Kidney (tissue), 14 donors: ENCODE data around the gene STXBP5. TPM values are rescaled to one million over a fixed set of nuclear protein-coding genes. Genes with fewer than 3 reads are reported as not detected.

Experiments
- DNase-seq, 5 donors: peaks; one replicate each; pipeline ENCODE4 v3.0.0-alpha.2; 2013 to 2020
- FAIRE-seq: peaks from 2 replicates; lab custom pipeline; 2012; peaks lifted over from hg19 to GRCh38; lab: Jason Lieb, UNC
- H3K27ac ChIP-seq, 2 donors: one replicate each; pipeline ENCODE4 v1.7.0; 2013; ENCODE audit warnings: low read depth in 2 of 2, low read length in 2 of 2, inconsistent platforms in 1 of 2
- H3K27me3 ChIP-seq: one replicate; pipeline ENCODE4 v1.7.1; 2013; ENCODE audit warnings: low read length, inconsistent platforms; ENCODE audit not compliant: control insufficient read depth, insufficient read depth
- H3K36me3 ChIP-seq, 3 donors: one replicate each; pipeline versions ENCODE4 v1.7.0 to v1.7.1; 2013; ENCODE audit warnings: low read length in 3 of 3, control low read depth in 1 of 3, inconsistent platforms in 1 of 3; ENCODE audit not compliant: insufficient read depth in 3 of 3, control insufficient read depth in 2 of 3
- H3K4me1 ChIP-seq, 3 donors: one replicate each; pipeline versions ENCODE4 v1.7.0 to v1.7.1; 2013; ENCODE audit warnings: low read length in 3 of 3, inconsistent platforms in 1 of 3, low read depth in 1 of 3; ENCODE audit not compliant: control insufficient read depth in 2 of 3, insufficient read depth in 2 of 3
- H3K4me3 ChIP-seq, 3 donors: one replicate each; pipeline versions ENCODE4 v1.7.0 to v1.8.1; 2013; ENCODE audit warnings: low read length in 3 of 3, control low read depth in 1 of 3, inconsistent platforms in 1 of 3
- H3K9ac ChIP-seq, 3 donors: one replicate each; pipeline versions ENCODE4 v1.7.0 to v1.7.1; 2013; ENCODE audit warnings: low read length in 3 of 3, control low read depth in 1 of 3, inconsistent platforms in 1 of 3
- H3K9me3 ChIP-seq, 3 donors: one replicate each; pipeline versions ENCODE4 v1.7.0 to v1.7.1; 2013; ENCODE audit warnings: low read length in 3 of 3, control low read depth in 1 of 3, inconsistent platforms in 1 of 3; ENCODE audit not compliant: control insufficient read depth in 2 of 3, insufficient read depth in 1 of 3
- CTCF ChIP-seq: IDR thresholded peaks from 3 replicates; pipeline ENCODE4 v1.5.1; 2012; ENCODE audit warnings: mild to moderate bottlenecking, moderate library complexity, borderline replicate concordance; ENCODE audit not compliant: insufficient read depth; ENCODE audit errors: extremely low read depth
- intact Hi-C: fragments of 100-400 bp; cut with DNase I; formaldehyde crosslinking; loops from one replicate; pipeline ENCODE4 v1.11.1; 2022
- polyA plus RNA-seq: library from polyadenylated mRNA; stranded (reverse); fragments of 350-450 nt; fragmentation: Illumina TruSeq; extraction: RNeasy Lipid Tissue Mini Kit (QIAGEN cat#74804); gene quantifications from one replicate; pipeline ENCODE4 v1.2.3, GENCODE V29; 2014; ENCODE audit warnings: low read depth, low replicate concordance; ENCODE audit not compliant: insufficient read depth
- total RNA-seq: library from RNA; stranded (reverse); fragmentation: NEBNext Ultra II Directional; extraction: Animal tissue kit (Norgen Biotek cat#: 25700); gene quantifications from one replicate; pipeline ENCODE4 v1.2.1, GENCODE V29; 2021
- donor health status: control.
- donor health status: control.
- donor health status: control.
- donor health status: control.
- donor health status: control.
- donor health status: DM: yes; HTN: yes; CAD: no.
- donor health status: Normal renal cell carcinoma (clear cell type).

The STXBP5 gene
- total and polyA plus RNA-seq, 2 donors from 2014 or later = 2.0 to 13.6 TPM

GRCh38 chr6:147274012-147274411 lies 69.8 kb downstream of the STXBP5 start:
- Histone ChIP-seq H3K4me3 (no peak overlapping the region), H3K27ac (no peak overlapping the region), H3K9ac (no peak overlapping the region), H3K27me3 (no peaks in the 10 kb centered on the region), H3K36me3 (no peaks in the 10 kb centered on the region), H3K9me3 (no peaks in the 10 kb centered on the region), H3K4me1 (no peaks in the 10 kb centered on the region)
- FAIRE-seq (no peak), DNase-seq (no peak)
- intact Hi-C loops = no loop called here
- TF ChIP-seq CTCF = no peak

DNA sequence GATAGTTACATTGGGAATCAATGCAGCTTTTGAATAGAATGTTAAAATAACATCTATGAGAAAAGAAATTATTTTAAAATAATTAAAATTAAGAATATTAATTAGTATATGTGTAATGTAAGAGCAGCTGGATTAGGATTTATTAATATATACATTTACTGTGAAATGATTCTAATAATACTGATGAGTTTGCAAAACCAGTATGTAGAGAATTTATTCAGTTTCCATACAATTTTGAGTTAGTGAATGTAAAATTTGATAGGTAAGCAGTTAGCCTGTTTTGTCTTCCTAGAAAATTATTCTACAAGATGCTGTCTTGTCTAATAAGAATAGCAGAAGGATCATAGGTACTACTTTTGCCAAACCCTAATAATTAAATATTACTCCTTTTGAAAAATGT lies 70.6 kb downstream of the STXBP5 start:
- TF ChIP-seq CTCF = no peak
- Histone ChIP-seq H3K9me3 (no peaks in the 10 kb centered on the region), H3K4me1 (no peaks in the 10 kb centered on the region), H3K27me3 (no peaks in the 10 kb centered on the region), H3K9ac (no peak overlapping the region), H3K36me3 (no peaks in the 10 kb centered on the region), H3K27ac (no peak overlapping the region), H3K4me3 (no peak overlapping the region)
- DNase-seq = no peak
- peak; percentile 90 for FAIRE-seq
- intact Hi-C loops = no loop called here

GRCh38 chr6:147278891-147279290 lies 74.7 kb downstream of the STXBP5 start:
- H3K4me3 ChIP-seq = no peak overlapping the region
- no peaks in the 10 kb centered on the region for H3K36me3 ChIP-seq
- H3K9ac ChIP-seq = no peak overlapping the region
- TF ChIP-seq CTCF = no peak
- H3K27ac ChIP-seq = no peak overlapping the region
- no peak for FAIRE-seq
- intact Hi-C loops = no loop called here
- no peaks in the 10 kb centered on the region for H3K27me3 ChIP-seq
- H3K4me1 ChIP-seq = no peaks in the 10 kb centered on the region
- H3K9me3 ChIP-seq = no peaks in the 10 kb centered on the region
- DNase-seq = no peak

DNA sequence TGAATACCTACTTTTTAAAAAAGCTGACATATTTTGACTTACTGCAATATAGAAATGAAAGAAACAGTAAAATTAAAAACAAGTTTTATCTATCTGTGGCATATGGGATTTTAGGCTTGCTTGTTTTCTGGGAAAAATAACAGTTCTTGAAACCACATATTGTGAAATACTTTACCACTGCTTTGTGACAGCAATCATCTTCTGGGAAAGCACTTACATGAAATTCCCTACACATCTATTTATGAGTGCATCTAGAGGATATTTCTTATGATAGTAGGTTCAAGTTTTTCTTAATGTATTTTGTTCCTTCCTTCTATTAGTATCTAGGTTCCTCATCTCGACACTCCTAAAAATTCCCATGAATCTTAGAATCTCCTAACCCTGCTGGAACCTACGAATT lies 75.2 kb downstream of the STXBP5 start:
- no peak for TF ChIP-seq CTCF
- no peak for DNase-seq
- H3K4me1 ChIP-seq = peaks cover 0 to under 1% (median 0%) of the 10 kb centered on the region in 3 donors
- H3K9ac ChIP-seq = no peak overlapping the region
- H3K4me3 ChIP-seq = no peak overlapping the region
- H3K36me3 ChIP-seq = no peaks in the 10 kb centered on the region
- H3K27ac ChIP-seq = no peak overlapping the region
- FAIRE-seq = no peak
- intact Hi-C loops = no loop called here
- no peaks in the 10 kb centered on the region for H3K27me3 ChIP-seq
- no peaks in the 10 kb centered on the region for H3K9me3 ChIP-seq
